Parathyroid adenoma (tissue), 2 donors: ENCODE measurements around the gene CLPSL1.

Experiments
- H2AFZ ChIP-seq: fragments of 300-600 bp; sonication (generic); one replicate; pipeline ENCODE4 v1.7.0; 2017; ENCODE audit warnings: antibody characterized with exemption, mild to moderate bottlenecking
- H3K27ac ChIP-seq: fragments of 300-600 bp; sonication (generic); one replicate; pipeline ENCODE4 v1.7.0; 2017
- H3K27me3 ChIP-seq: fragments of 300-600 bp; sonication (generic); one replicate; pipeline ENCODE4 v1.7.0; 2017; ENCODE audit warnings: low read length; ENCODE audit not compliant: control insufficient read depth, insufficient read depth
- H3K36me3 ChIP-seq: fragments of 300-600 bp; sonication (generic); one replicate; pipeline ENCODE4 v1.7.0; 2017; ENCODE audit warnings: low read length; ENCODE audit not compliant: control insufficient read depth, insufficient read depth
- H3K4me1 ChIP-seq: fragments of 300-600 bp; sonication (generic); one replicate; pipeline ENCODE4 v1.7.0; 2017; ENCODE audit warnings: control low read depth
- H3K4me2 ChIP-seq: fragments of 300-600 bp; sonication (generic); one replicate; pipeline ENCODE4 v1.7.0; 2017; ENCODE audit warnings: low read length
- H3K4me3 ChIP-seq: fragments of 300-600 bp; sonication (generic); one replicate; pipeline ENCODE4 v1.7.0; 2017; ENCODE audit warnings: low read depth, low read length
- H3K79me2 ChIP-seq: fragments of 300-600 bp; sonication (generic); one replicate; pipeline ENCODE4 v1.7.0; 2017; ENCODE audit warnings: control low read depth
- H3K9ac ChIP-seq: fragments of 300-600 bp; sonication (generic); one replicate; pipeline ENCODE4 v1.7.0; 2017; ENCODE audit warnings: mild to moderate bottlenecking
- H3K9me3 ChIP-seq: fragments of 300-600 bp; sonication (generic); one replicate; pipeline ENCODE4 v1.7.0; 2017; ENCODE audit warnings: low read length; ENCODE audit not compliant: control insufficient read depth
- TF ChIP-seq, protein P1 (sequence below): fragments of 300-600 bp; sonication (generic); IDR thresholded peaks from one replicate; pipeline ENCODE4 v1.7.0; 2017; ENCODE audit warnings: antibody characterized with exemption, mild to moderate bottlenecking
- donor health status: primary hyperparathyroidism.

Gene CLPSL1

DNA sequence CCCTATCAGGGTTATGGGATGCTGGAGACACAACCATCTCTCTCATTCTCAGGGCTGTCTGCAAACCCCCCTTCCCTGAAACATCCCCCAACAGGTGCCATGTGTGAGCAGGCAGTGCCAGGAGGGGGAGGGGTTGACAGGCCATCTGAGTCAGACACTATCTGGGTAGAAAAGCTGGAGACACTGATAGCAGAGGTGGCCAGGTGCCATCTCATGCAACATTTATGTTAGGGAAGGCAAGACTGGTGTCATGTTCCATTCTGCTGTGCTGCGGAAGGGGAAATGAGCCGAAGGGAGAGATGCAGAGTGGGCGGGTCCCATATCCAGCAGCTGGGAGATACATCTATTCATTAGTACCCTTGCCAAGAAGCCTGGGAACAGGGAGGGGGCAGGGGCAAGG is 27.9 kb downstream of the CLPSL1 start:
- H3K36me3 ChIP-seq = no peaks in the 10 kb centered on the region
- TF ChIP-seq, protein P1, sequence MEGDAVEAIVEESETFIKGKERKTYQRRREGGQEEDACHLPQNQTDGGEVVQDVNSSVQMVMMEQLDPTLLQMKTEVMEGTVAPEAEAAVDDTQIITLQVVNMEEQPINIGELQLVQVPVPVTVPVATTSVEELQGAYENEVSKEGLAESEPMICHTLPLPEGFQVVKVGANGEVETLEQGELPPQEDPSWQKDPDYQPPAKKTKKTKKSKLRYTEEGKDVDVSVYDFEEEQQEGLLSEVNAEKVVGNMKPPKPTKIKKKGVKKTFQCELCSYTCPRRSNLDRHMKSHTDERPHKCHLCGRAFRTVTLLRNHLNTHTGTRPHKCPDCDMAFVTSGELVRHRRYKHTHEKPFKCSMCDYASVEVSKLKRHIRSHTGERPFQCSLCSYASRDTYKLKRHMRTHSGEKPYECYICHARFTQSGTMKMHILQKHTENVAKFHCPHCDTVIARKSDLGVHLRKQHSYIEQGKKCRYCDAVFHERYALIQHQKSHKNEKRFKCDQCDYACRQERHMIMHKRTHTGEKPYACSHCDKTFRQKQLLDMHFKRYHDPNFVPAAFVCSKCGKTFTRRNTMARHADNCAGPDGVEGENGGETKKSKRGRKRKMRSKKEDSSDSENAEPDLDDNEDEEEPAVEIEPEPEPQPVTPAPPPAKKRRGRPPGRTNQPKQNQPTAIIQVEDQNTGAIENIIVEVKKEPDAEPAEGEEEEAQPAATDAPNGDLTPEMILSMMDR = no peak
- H3K4me1 ChIP-seq = peaks cover 2% of the 10 kb centered on the region
- no peak overlapping the region for H3K27ac ChIP-seq
- H3K4me2 ChIP-seq = no peak overlapping the region
- H2AFZ ChIP-seq = no peak overlapping the region
- H3K27me3 ChIP-seq = no peaks in the 10 kb centered on the region
- no peak overlapping the region for H3K9ac ChIP-seq
- H3K79me2 ChIP-seq = no peaks in the 10 kb centered on the region
- no peaks in the 10 kb centered on the region for H3K9me3 ChIP-seq
- H3K4me3 ChIP-seq = no peak overlapping the region

DNA sequence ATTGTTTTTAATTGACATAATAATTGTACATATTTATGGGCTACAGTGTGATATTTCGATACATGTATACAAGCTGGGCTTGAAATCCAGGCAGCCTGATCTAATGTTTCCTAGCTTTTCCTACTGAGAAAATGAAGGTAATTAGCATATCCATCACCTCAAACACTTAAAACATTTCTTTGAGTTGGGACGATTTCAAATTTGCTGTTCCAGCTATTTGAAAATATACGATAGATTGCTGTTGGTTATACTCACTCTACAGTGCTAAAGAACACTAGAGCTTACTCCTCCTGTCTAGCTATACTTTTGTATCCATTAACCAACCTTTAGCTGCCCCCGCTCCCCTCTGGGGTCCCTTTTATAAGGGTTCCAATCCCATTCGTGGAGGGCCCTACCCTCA is 29.0 kb downstream of the CLPSL1 start:
- no peak overlapping the region for H3K4me3 ChIP-seq
- no peak overlapping the region for H3K9ac ChIP-seq
- H2AFZ ChIP-seq = no peak overlapping the region
- TF ChIP-seq, protein P1 = no peak
- H3K27me3 ChIP-seq = no peaks in the 10 kb centered on the region
- peaks cover 2% of the 10 kb centered on the region for H3K4me1 ChIP-seq
- H3K27ac ChIP-seq = no peak overlapping the region
- H3K79me2 ChIP-seq = no peaks in the 10 kb centered on the region
- H3K4me2 ChIP-seq = no peak overlapping the region
- no peaks in the 10 kb centered on the region for H3K36me3 ChIP-seq
- H3K9me3 ChIP-seq = no peaks in the 10 kb centered on the region

DNA sequence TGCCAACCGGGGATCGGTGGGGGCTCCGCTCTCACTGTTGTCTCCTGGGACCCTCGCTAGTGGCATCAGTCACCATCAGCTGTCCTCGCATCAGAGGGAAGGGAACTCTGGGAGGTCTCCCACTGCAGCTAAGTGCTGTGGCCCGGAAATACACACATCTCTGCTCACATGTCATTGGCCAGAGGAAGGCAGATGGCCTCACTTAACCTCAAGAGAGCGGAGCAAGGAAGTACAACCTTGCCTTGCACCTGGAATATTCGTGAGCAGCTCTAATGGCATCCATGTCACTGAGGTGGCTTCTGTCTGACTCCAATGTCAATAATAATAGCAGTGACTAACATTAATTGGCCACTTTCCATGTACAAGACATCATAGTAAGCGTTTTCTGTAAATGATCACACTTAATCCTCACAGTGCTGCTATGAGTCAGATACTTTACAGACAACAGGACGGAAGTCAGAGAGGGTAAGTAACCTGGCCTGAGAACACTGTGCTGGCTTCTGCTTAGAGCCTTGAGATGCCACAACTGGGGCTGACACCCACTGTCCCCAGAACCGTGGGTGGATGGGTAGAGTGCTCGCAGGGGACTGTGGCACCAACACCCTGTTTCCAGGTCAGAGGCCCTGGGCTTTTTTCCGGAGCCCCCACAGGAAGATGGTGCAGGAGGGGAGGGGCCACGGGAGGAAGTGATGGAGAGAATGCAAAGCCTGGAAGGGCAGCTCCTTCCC is 30.3 kb downstream of the CLPSL1 start:
- Histone ChIP-seq H3K4me1 (peaks cover 2% of the 10 kb centered on the region), H3K4me2 (no peak overlapping the region), H3K36me3 (no peaks in the 10 kb centered on the region), H3K9me3 (no peaks in the 10 kb centered on the region), H2AFZ (no peak overlapping the region), H3K4me3 (no peak overlapping the region), H3K27me3 (no peaks in the 10 kb centered on the region), H3K27ac (no peak overlapping the region), H3K79me2 (no peaks in the 10 kb centered on the region), H3K9ac (no peak overlapping the region)
- TF ChIP-seq, protein P1 = no peak

DNA sequence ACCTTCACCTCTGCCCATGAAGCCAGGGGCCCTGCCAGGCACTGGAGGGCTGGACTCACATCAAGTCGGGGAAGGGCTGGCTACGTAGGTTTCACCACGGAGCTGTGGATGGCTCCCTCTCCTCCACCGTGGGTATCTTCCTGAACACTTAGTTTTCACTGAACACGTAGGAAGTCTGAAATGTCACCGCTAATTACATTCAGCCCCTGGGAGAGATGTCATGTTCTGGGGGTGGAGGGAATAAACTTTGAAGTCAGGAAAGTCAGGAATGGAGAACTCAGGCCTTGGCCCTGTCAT is 30.8 kb downstream of the CLPSL1 start:
- no peaks in the 10 kb centered on the region for H3K27me3 ChIP-seq
- H2AFZ ChIP-seq = no peak overlapping the region
- H3K9ac ChIP-seq = no peak overlapping the region
- H3K4me3 ChIP-seq = no peak overlapping the region
- H3K36me3 ChIP-seq = no peaks in the 10 kb centered on the region
- H3K4me1 ChIP-seq = peaks cover 2% of the 10 kb centered on the region
- no peaks in the 10 kb centered on the region for H3K79me2 ChIP-seq
- no peak overlapping the region for H3K4me2 ChIP-seq
- TF ChIP-seq, protein P1 = no peak
- H3K9me3 ChIP-seq = no peaks in the 10 kb centered on the region
- no peak overlapping the region for H3K27ac ChIP-seq

DNA sequence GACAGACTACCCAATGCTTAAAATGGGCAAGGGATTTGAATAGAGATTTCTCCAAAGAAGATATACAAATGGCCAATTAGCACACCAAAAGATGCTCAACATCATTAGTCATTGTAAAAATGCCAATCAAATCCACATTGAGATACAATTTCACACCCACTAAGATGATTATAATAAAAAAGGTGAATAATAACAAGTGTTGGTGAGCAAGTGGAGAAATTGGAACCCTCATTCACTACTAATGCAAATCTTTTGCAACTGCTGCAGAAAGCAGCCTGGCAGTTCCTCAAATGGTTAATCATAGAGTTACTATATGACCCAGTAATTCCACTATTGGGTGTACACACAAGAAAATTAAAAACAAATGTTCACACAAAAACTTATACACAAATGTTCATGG is 36.7 kb downstream of the CLPSL1 start:
- Histone ChIP-seq H2AFZ (no peak overlapping the region), H3K36me3 (no peaks in the 10 kb centered on the region), H3K4me2 (no peak overlapping the region), H3K4me1 (no peaks in the 10 kb centered on the region), H3K9ac (no peak overlapping the region), H3K79me2 (no peaks in the 10 kb centered on the region), H3K27ac (no peak overlapping the region), H3K4me3 (no peak overlapping the region), H3K27me3 (no peaks in the 10 kb centered on the region), H3K9me3 (no peaks in the 10 kb centered on the region)
- TF ChIP-seq, protein P1 = no peak
